Vagina (tissue), 2 donors: ENCODE results near the gene PAPPA.

ENCODE experiments used
- CTCF ChIP-seq, 3 experiments: fragments of 450-650 bp in 2 of 3; fragments of 200-600 bp in 1 of 3; sonication (generic) in 1 of 3; IDR thresholded peaks; one replicate each; pipeline ENCODE4 v1.5.1; 2017 to 2019; ENCODE audit warnings: antibody characterized with exemption in 3 of 3, mild to moderate bottlenecking in 2 of 3, moderate library complexity in 2 of 3
- POLR2A ChIP-seq, 2 donors: fragments of 450-650 bp; IDR thresholded peaks; one replicate each; pipeline ENCODE4 v1.6.1; 2017; ENCODE audit warnings: antibody characterized with exemption in 2 of 2, mild to moderate bottlenecking in 2 of 2, moderate library complexity in 2 of 2

GRCh38 chr9:116124472-116125040 lies 29.0 kb upstream of the PAPPA start:
- TF ChIP-seq POLR2A (IDR thresholded peaks at IDR 0.05) (no peak), CTCF (IDR thresholded peaks at IDR 0.05) (no peak)
